NCI-H1417 treated with DMSO at 0.1 percent for 48 hours (cell line): ENCODE data around the gene MX2.
"Not testable (repeated sequence)": the region's sequence is repeated elsewhere in the genome, so short reads cannot be mapped to it uniquely, and the experiment has no call there.

ENCODE experiments used
- DNase-seq: peaks from one replicate; lab custom pipeline; 2025; lab: John Stamatoyannopoulos, UW

MX2 gene

DNA sequence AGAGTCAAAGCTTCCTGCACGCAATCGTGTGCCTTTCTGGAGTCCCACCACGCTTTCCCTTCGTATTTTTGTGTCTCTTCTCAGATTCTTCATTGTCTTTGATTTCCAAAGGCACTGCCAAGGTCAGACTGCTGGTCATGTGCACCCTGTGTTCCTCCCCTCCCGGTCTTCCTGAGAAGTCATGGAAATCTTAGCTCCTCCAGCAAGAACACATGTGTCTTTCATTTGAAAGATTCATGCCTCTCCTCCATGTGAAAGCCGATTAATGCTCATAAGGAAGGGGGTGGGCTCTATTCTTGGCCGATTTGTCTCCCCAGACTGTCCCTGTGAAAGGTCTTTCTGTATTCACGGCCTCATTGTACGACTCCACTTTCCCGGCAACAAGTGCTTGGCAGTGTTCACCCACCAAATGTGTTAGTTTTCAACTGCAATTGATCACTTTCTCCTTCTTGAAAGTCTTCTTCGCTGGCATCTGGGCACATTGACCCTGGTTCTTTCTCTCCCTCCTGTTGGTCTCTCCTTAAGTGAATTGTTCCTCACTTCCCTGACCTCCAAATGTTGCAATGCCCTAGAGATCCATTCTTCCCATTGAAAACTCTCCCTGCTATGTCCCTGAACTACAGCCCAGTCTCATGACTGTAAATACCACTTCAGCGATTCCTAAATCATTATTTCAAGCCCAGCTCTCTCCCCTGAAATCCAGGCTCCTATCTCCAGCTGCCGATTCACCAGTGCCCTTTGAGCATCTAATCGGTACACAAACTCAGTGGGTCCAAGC is 25.4 kb downstream of the MX2 start:
- DNase-seq, result no peak

DNA sequence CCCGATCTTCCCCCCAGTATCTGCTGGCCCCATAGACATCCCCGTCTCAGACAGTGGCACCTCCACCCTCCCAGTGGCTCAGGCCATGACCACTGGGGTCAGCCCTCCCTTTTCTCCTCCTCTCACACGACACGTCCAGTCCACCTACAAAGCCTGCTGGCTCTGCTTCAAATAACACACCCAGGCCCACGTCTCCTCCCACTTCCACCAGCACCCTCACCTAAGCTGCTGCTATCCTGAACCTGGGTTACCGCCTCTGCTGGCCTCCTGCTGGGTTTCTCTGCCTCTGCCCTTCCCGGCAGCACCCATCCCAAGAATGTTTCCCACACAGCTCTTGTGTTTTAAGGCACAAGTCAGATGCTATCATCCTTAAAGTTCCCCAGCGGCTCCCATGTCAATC is 26.0 kb downstream of the MX2 start:
- no peak for DNase-seq

DNA sequence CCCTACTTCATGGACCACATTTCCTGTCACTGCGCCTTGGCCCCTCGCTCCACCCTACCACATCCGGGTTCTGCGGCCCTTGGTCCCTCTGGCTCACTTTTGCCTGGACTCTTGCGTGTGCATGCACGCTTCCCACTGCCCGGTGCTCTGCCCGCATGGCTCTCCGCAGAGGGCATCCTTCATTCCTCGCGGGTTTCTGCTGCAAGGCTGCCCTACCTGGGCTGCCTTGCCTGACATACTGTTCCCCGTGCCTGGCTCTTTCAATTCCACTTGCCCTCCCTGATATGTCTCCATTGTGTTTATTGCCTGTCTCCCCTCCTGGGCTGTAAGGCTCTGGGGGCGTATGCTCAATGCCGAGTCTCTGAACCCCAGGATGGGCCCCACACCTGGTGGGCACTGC is 26.4 kb downstream of the MX2 start:
- no peak for DNase-seq

DNA sequence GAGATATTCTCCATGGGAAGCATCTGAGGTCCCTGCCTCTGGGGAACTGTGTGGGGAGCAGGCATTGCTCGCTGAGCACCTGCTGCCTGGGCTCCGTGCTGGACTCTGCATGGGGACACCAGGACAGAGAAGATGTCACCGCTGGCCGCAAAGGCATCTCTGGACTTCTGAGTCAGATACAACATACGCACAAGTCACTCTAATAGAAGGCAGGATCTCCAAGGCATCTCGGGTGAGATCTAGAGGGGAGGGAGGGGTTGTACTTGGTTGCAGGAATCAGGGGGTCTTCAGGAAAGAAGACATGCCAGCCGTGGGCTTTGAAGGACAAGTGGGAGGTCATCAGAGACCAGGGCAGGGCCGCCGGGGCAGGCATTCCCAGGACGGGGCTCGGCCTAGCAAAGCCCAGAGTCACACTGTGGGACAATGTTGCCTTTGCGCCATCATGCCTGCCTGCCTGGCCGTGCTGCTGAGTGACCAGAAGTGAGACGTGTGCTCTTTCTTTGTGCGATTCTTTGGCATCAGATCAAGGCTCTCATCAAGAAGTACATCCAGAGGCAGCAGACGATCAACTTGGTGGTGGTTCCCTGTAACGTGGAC is 28.3 kb downstream of the MX2 start:
- no peak for DNase-seq

DNA sequence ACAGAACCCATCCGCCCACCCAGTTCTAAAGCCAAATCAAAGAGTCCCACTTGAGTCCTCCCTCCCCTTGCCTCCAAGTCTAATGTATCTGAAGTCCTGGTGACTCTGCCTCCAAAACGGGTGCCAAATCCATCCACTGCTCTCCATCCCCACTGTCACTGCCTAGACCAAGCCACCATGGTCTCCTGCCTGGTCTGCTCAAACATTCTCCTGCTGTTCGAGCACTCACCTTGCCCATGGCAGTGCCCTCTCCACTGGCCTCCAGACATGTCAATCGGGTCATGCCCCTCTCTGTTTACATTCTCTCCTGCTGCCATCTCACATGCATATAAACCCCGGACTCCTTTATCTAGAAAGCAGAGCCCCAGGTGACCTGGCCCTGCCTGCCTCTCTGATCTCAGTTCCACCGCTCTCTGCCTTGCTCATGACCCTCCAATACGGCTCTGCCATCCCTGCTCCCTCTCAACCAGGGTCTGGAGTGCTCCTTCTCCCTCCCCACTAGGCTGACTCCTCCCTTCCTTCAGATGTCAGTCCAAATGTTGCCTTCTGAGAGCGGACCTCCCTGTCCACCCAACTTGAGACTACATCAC is 32.1 kb downstream of the MX2 start:
- no peak for DNase-seq

DNA sequence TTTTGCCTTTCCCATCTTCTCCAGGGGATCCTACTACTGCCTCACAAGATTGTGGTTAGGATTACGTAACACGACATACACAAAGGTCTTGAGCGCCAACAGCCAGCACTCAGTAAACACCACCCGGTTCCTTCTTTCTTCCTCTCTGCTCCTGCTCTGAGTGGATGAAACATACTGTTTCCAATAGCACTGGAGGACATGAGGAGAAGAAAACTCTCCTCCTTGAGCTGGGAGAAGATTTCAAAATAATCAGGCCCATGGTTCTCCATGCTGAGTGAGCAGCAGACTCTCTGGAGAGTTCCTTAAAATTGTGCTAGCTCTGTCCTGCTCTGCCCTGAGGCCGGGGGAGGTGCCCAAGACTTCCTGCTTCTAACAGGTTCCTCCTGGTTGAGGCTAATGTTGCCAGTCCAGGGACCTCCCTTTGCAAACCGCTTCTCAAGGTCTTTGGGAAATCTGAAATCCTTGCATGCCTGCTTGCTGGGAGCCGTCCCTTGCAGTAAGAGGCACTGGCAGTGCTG is 34.8 kb downstream of the MX2 start:
- DNase-seq, result no peak

DNA sequence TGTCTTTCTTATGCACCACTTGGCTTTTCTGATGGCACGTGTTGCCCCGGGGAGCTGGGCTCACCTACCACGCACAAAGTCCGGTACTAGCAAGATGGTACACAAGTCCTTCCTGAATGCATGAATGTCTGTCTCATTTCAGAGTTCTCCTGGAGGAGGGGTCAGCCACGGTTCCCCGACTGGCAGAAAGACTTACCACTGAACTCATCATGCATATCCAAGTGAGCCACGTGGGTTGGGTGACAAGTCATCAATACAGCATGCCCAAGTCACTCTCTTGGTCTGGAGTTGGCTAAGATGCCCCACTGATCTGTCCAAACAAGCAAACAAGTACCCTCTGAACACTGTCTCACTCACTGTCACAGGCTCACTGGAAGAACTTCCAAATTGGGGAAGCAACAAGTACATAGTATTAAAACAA is 35.7 kb downstream of the MX2 start:
- DNase-seq, result no peak

DNA sequence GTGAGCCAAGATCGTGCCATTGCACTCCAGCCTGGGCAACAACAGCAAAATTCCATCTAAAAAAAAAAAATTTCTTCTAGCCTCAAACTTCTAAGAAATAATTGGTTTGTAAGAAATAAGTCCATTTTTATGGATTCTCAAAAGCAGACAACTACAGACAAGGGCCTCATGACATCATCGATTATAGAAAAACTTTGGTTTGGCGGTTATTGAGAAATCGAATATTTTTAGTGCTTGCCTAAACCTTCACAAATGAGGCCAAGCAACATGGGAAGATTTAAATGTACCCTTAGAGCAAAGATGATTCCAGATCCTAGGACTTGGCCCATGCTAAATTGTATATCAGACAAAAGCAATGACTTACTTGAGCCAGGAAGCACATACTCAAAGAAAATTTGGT is 36.4 kb downstream of the MX2 start:
- no peak for DNase-seq

DNA sequence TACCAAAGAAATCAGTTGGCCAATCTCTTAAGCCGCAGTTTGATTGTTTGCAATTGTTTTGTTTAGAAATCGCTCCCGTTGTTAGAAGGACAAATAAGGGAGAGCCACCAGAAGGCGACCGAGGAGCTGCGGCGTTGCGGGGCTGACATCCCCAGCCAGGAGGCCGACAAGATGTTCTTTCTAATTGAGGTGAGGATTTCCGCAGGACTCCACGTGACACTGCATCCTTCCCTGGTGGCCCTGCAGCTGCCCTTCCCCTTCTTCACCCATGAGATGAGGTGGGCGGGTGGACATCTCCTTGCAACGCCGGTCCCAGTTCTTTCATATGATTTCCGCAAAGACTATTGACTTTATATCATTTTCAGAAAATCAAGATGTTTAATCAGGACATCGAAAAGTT is 37.0 kb downstream of the MX2 start:
- DNase-seq, result no peak

DNA sequence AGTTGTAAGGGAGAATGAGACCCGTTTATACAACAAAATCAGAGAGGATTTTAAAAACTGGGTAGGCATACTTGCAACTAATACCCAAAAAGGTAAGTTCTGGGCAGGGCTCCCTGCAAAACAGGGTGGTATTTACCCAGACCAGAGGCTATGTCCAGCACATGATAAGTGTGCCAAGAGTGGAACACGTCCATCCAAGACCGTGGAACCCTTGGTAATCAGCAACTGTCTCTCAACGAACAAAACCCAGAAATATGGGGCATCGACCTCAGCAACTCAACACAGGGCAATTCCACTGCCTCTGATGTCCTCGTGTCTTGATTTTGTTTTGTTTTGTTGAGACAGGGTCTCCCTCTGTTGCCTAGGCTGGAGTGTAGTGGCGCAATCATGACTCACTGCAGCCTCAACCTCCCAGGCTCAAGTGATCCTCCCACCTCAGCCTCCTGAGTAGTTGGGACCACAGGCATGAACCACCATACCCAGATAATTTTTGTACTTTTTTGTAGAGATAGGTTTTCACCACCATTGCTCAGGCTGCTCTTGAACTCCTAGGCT is 37.5 kb downstream of the MX2 start:
- no peak for DNase-seq

DNA sequence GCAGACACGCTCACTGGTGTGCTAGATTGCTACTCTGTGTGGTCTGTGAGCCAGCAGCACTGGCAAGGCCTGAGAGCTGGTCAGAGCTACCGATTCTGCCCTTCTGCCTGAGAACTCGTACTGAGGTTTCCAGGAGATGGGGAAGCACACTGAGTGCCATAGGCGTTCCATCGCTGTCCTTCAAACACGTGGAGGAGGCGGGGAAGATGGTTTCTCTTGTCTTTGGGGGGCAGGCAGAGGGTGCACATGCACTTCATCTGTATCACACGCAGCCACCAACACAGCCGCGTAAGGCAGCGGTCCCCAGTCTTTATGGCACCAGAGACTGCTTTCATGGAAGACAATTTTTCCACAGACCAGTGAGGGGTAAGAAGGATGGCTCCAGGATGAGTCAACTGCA is 40.4 kb downstream of the MX2 start:
- DNase-seq, result no peak

DNA sequence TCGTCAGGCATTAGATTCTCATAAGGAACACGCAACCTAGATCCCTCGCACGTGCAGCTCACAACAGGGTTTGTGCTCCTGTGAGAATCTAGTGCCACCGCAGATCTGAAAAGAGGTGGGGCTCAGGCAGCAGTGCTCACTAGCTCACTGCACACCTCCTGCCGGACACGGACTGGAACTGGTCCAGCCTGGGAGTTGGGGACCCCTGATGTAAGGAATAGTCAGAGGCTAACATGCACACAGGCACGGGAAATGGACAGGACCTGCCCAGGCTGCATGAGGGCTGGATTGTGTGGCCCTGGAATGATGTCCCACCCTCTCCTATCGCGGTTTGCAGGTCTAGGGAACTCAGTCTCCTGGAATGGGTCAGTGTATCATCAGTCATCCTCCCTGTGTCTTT is 41.0 kb downstream of the MX2 start:
- no peak for DNase-seq

DNA sequence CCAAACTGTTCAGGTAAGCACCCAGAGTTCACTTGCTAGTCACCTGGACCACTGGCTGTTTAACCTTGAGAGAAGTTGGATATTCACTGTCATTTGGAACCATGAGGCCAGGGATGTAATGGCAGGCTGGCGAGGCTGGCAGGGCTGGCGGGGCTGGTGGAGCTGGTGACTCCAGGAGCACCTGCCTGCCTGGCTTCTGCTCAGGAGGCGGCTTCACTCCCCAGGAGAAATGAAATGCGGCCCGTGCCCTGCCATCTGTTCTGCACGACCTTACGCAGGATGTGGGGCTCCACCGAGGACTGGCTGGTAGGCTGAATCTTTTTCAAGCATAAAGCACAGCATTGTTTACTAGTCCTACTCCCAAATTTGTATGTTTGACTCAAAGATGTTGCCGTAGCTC is 41.5 kb downstream of the MX2 start:
- no peak for DNase-seq

DNA sequence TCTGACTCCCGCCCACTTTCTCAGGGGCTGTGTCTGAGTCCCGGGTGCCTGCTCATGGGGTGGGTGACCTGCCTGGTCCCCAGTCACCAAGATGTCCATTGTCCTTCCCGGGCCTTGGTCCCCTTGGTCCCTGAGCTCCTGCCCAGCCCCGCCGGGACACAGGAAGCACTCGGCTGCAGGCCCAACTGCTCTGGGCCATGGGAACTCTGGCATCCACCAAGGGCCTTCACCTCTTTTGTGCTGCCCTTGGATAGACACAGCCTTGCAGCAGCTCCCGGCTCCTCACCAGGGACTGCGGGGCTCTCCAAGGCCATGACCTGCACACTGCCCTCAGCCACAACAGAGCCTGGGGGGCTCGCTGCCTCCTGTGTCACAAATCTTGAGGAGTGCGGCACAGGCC is 42.1 kb downstream of the MX2 start:
- DNase-seq, result no peak

DNA sequence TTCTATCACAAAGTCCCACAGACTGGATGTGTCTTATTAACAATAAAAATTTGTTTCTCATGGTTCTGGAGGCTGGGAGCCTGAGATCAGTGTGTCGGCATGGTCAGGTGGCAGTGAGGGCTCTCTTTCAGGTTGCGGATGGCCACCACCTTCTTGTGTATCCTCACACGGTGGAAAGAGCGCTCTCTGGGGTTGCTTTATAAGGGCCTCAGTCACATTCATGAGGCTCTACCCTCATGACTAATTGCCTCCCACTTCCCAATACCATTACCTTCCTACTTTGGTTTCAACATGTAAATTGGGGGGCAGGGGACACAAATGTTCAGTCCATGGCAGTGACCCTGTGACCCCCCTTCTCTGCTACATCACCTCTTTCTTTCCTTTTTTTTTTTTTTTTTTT is 43.5 kb downstream of the MX2 start:
- no peak for DNase-seq

DNA sequence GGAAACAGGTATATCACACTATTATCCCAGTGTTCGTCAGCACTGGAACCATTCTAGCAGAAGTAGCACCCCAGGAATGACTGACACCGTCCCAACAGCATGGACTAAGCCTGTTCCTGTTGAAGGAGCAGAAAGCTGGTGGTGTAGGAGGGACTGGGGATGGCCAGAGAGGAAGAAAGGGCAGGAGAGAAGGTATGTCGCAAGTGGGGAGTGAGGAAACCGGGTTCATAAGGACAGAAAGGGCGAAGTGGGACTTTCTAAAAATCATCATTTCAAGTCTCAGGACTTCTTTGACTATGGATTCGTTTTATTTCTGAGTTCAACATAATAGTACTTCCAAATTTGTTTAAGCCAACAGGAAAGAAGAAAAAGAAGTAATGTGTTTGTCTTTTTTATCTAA is 44.5 kb downstream of the MX2 start:
- no peak for DNase-seq

DNA sequence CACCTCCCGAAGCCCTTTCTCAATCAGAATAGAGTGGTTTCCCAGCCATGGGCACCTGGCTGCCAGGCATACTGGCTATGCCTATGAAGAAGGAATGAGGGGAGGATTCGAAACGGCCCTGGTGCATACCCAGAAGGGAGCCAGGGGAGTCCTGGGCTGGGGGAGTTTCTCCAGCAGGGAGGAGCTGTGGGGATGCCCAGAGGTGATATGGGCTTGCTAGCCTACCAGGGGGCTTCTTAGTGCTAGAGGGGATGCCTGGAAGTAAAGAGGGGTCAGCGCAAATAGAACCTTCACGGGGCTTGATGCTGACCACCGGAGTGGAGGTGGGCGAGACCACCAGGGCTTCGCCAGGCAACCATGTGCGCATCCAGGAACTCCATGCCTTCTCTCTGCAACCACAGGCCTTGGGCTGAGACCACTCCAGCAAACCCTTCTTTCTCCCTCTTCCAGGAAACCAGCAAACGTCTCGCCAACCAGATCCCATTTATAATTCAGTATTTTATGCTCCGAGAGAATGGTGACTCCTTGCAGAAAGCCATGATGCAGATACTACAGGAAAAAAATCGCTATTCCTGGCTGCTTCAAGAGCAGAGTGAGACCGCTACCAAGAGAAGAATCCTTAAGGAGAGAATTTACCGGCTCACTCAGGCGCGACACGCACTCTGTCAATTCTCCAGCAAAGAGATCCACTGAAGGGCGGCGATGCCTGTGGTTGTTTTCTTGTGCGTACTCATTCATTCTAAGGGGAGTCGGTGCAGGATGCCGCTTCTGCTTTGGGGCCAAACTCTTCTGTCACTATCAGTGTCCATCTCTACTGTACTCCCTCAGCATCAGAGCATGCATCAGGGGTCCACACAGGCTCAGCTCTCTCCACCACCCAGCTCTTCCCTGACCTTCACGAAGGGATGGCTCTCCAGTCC is 46.0 kb downstream of the MX2 start:
- no peak for DNase-seq

DNA sequence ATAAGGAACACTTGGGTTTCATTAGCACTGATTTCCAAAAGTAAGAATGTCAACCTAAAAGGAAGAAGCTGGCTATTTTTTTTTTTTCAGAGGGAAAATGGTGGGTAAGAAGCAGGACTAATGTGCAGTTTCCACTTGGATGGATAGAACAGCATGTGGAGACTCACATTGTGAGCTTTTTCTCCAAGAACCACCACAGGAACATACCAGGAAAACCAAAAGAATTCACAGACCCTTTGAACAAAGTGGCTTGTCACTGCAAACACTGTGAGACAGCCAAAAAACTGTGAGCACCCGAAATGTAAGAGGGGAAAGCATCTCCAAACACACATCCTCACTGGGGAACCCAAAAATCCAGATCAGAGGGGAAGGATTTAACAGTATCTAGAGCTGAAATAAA is 48.5 kb downstream of the MX2 start:
- DNase-seq, result no peak

DNA sequence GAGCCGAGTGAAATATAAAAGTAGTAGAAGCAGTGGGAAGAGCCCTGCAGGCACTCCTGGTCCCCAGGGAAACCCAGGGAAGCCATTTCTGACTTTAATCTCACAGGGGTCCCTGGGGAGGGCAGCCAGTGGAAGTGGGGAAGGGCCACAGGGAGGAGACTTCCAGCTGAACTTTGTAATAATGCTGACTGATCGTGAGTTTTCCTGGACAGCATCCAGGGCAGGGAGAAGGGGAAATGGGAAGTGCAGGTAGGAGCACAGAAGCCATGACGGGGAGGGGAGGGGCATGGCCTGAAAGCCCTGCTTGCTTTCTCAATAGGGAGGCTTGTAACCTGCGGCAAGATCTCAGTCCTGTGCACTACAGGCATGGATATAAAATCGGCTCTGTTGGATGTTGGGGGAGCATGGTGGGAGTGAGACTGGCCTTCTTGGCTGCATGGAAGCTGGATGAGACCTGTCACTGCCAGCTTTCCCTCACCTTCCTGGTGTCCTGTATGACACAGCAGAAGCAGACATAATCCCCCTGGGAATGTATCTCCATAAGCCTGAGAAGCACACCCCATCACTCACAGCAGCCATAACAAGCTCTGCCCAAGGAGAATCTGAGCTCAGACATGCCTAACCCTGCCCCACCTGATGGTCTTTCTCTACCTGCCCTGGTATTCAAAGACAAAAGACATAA is 49.1 kb downstream of the MX2 start:
- no peak for DNase-seq

DNA sequence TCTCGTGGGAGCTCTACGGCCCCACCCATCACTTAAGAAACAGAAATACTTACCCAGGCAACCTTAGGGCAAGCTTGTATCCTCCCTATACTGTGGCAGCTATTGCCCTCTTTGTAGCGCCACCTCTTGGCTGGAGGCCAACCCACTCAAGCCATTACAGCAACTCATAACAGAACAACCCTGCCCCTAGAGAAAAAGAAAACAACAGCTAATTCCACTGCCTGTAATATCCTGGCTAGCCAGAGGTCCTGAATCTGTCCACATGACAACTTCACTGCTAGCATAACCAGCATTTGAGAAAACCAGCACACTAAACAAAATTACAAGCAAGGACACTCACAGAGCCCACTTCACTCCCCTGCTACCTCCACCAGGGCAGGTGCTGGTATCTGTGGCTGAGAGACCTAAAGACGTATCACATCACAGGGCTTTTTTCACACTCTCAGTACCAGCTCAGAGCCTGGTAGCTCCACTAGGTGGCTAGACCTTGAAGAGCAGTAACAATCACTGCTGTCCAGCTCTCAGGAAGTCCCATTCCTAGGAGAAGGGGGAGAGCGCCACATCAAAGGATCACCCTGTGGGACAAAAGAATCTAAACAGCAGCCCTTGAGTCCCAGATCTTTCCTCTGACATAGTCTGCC is 49.7 kb downstream of the MX2 start:
- DNase-seq, result no peak

DNA sequence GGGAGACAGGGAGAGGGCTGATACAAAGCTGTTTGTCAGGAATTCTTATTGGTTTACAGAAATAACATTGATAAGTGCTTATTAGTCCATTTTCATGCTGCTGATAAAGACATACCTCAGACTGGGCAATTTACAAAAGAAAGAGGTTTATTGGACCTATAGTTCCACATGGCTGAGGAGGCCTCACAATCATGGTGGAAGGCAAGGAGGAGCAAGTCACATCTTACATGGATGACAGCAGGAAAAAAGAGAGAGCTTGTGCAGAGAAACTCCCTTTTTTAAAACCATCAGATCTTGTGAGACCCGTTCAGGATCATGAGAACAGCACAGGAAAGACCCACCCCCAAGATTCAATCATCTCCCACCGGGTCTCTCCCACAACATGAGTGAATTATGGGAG is 55.7 kb downstream of the MX2 start:
- DNase-seq, result not testable (repeated sequence)
